DMS 273 (cell line): Measurements from ENCODE around the gene DCHS2.

Experiments
- DNase-seq: peaks from one replicate; lab custom pipeline; 2025; ENCODE audit not compliant: unreplicated experiment; lab: John Stamatoyannopoulos, UW

DCHS2 gene

DNA sequence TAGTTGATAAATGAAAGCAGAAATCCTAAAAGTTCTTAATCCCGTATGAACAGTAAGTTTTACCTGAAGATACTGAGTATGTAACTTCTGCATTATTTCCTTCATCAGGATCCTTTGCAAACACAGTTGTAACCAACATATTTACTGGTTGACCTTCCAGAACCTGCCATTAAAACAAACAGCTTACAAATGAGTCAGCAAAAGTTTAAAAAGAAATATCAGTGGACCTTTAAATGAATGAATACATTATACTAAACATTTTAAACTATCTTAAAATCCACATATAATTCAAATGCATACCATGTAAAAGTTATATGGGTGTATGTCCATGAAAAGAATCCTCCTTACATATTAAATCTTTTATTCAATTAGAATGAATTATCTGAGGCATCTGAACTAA is 163.6 kb downstream of the DCHS2 start:
- DNase-seq = no peak

DNA sequence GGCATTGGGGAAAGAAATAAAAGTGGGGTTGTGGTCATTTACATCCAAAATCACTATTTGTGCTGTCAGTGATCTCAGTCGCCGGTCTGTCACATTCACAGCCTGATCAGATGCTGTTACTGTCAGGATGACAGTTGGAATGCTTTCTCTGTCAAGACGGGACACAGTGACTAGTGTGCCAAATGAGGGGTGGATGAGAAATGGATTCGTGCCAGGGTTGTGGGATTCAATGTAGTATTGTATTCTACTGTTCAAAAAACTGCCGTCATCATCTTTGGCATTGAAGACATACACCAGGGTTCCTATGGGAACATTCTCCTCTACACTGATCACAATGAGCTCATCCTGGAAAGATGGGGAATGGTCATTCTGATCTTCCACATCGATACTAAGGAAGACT is 171.1 kb downstream of the DCHS2 start:
- no peak for DNase-seq

DNA sequence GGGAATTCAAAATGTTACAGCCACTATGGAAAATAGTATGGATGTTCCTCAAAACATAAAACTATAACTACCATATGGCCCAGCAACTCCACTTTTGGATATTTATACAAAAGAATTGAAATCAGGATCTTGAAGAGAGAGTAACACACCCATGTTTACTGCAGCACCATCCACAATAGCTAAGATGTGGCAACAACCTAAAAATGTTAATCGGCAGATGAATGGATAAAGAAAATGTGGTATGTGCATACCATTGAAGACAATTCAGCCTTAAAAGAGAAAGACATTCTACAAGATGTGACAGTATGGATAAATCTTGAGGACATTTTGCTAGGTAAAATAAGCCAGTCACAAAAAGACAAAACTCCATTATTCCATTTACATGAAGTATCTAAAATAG is 171.9 kb downstream of the DCHS2 start:
- no peak for DNase-seq

DNA sequence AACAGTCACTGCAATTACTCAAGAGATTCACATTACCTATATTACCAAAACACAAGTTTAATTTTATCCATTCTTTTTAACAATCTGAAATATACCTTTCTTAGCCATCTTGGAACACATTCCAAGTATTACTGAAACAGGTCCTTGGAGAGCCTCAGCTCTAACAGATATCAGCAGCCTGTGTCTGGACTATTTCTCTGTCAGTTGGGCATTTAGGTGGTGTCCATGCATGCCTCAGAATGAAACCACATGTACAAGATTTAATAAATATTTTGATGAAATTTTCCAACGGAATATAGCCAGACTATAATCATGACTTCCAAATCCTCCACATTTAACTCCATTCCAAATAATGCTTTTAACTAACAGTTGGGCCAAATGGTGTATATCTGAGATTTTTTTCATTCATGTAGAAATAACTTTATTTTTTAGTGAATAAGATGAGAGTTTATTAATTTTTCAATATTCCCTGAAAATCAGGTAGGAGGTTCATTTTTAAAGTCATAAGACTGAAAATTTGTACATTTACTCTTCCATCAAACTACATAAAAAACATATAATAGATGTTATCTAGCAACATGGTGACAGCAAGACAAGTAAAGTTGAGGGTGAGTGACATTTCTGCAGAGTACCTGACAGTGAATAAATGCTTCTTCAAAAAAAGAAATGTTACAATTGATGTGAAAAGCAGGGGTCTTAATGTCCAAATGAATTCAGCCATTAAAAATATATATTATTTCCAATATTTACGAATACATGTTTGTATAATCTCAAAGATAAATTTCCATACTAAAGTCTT is 174.2 kb downstream of the DCHS2 start:
- DNase-seq = no peak

DNA sequence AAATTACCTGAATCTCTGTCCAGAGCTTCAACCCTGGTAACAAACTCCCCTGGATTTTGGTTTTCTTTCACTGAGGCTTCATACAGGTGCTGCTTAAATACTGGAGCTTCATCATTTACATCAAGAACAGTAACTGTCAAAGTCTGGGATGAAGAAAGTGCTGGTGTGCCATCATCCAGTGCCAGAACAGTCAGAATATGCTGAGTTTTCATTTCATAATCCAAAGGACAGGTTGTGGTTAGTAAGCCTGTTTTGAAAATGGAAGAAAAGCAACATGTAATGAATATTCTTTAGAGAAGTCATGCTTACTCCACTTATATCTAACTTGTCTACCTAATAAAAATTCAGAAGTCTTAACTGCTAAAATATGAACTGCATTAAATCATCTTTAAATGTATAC is 175.9 kb downstream of the DCHS2 start:
- DNase-seq = no peak

DNA sequence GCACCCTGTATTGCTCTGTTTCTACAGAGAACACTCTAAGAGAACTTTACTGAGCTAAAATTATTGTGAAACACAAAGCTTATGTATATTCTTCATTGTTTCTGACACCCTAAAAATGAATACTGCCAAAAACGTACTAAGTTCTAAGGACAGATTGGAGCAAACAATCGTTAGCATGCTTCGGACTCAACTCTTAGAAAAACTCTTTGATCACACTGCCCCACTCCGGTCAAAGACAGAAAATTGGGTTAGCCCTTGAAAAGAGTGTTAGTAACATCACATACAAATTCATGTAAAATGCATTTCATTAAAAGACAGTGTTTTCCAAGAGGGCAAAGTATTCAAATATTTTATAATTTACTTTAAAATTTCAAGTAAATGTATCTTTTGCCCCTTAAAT is 177.4 kb downstream of the DCHS2 start:
- peak; percentile 22 for DNase-seq

DNA sequence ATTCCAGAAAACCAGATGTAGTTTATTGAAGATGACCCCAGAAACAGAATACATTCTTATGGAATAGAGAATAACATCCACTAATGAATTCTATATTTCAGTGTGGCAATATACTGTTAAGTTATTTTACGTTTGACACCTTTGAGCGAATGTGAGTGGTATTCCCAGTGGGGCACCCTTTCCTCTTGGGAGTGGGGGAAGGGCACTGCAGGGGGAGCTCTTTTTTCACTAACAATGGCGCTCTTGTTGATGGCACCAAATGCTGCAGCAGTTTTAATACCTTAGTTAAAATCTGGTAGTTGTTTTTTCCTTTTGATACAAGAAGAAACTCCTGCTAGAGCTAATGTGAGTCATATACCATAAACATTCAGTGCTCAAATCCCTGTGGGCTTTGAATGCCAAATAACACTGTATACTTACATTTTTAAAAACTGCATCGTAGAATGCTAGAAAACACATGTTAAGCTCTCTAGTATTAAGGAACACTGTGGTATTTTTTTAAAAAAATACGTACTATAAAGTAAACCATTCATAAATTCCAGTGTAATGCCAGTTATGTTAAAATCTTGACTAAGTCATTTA is 178.5 kb downstream of the DCHS2 start:
- no peak for DNase-seq

DNA sequence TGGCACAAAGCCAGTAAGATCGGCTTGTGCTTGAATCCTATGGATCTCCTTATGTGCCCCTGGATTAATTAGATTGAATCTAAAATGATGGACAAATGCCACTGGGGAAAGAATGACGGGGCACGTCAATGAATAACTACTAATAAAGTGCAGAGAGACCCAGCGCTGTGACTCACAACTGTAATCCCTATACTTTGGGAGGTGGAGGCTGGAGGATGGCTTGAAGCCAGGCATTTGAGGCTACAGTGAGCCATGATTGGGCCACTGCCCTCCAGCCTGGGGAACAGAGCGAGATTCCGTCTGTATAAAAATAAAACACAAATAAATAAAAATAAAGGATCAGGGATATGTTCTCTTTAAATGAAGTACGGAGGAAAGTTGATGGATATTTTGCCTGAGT is 179.4 kb downstream of the DCHS2 start:
- no peak for DNase-seq

DNA sequence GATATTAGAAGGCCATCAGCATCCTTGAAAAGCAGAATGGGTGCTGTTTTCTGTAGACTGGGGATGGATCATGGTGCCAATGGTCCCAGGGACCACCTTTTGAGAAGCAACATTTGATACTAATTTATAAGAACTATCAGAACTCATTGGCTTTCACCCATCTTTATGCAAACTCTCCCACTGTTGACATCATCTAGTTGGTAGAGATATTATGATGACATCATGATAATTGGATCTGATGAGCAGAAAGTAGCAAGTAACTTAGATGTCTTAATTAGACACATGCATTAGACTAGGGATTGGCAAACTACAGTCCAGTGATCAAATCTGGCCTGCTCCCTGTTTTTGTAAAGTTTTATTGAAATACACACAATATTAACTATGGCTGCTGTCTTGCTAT is 181.0 kb downstream of the DCHS2 start:
- DNase-seq = no peak

DNA sequence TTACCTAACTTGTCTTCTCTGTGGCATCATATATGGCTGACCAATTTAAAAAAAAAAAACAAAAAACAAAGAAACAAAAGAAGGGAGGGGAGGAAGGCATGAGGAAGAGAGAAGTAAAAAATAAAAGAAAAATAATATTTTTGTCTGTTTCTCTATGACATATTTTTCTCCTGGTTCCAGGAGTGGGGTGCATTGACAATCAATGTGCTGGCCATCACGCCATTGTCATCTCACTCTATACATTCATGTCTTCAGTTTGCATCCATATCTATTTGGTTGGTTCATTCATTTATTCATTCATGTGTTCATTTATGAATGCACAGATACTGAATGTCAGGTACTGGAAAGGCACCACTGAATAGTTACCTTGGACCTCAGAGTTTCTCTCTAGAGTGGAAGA is 183.4 kb downstream of the DCHS2 start:
- no peak for DNase-seq

DNA sequence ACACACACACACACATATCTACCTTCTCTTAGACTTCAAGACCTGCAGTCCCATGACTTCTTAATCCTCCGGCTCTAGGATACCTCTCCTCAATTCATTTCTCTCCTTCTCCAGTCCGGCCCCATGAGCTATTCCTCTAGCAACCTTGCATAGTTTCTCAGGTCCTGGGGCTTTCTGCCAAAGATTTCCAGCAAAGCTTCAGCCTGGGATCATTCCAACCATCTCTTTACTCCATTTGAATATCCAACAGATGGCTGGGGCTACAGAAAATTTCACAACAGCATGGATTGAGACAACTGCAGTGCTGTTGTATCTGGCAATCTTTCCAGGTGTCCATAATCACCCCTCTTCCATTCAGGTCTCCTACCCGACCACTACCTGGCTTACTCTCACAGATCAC is 184.1 kb downstream of the DCHS2 start:
- DNase-seq = no peak

DNA sequence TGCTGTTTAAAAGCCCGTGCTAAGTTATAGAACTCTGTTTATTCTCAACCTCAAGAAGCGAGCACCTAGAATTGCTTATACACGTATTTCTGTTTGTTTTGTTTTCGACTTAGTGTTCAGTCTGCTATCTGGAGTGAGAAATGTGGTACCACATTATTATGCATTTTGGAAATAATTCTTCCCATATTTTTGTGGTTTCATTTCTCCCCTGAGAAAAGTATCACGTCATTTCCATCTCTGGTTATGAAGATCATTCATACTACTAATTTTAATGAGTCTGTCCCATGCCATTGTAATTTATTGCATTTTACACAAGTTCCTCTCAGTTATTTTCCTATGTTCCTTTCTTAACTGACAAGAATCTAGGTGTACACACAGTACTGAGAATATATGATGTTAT is 186.0 kb downstream of the DCHS2 start:
- DNase-seq = no peak

DNA sequence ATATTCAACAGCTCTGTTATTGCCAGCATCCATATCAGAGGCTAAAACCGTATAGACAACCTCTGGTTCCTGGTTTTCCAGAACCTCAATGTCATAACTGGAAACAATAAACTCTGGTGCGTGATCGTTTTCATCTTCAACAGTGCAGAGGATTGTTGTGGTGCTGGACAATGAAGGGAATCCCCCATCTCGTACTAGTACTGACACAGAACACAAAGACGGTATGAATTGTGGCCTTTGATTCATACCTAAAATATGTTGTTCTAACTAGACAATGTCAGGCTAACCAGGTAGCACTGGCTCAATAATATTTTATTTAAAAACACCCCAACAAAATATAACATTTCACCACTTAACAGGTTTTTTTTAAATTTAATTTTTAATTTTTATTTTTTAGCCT is 186.9 kb downstream of the DCHS2 start:
- no peak for DNase-seq

DNA sequence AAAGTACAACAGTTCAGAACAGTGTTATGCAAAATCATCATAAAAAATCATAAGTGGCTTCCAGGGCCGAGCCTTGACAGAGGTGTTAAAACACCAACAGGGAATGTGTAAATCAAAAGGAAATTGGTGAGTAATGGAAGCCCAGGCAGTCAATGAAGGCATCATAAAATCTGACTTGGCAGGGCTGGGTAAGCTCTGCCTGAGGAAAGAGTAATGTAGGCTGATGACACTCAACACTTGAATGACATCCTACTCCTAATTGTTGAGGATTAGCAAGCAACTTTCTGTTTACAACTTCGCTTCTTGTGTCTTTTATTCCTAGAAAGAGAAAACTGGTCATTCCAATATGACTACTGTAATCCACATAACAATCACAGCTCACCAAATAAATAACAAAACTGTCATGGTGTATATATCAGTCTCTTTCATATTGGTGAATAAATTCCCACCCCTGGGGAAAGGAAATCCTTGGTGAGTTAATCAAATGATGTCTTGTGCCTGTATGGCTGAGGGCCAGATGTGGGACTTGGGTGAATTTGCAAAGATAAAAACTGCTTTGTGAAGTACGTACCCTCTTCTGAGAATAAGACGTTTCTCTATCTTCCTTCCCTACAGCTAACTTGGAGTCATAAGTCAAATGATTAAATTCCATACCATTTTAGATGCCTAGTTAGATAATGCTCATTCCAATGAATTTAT is 196.8 kb downstream of the DCHS2 start:
- DNase-seq = no peak

DNA sequence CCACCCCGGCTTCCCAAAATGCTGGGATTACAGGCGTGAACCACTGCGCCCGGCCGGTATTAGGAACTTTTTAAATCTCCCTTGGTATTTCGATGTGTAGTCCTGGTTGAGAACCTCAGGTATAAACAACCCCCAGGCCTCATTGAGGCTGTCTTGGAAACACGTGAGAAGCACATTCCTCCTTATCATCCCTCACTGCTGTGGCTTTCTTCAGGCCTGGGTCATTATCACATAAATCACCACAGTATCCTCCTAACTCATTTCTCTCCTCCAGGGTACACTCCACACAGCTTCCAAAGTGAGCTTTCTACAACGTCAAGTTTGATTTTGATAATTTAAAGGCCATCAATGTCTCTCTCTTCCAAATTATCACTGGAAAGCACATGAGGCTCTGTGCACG is 198.2 kb downstream of the DCHS2 start:
- no peak for DNase-seq

DNA sequence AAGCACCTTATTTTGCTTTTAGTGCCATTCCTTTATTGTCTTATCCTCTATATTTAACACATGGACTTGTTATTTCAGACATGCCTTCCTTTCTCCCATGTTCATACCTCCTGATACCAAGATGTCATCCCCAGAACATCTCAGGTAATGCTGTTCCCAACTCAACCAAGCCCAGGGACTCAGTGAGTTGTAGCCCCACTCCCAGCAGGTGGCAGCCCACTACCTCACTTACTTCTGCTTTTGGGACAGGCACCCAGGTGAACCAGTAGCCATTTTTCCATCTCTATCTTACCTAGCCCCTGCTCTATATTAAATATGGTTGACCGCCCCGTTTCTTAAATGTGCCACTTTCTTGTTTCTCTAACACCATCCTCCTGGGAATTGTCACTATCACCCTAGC is 199.0 kb downstream of the DCHS2 start:
- DNase-seq = no peak

DNA sequence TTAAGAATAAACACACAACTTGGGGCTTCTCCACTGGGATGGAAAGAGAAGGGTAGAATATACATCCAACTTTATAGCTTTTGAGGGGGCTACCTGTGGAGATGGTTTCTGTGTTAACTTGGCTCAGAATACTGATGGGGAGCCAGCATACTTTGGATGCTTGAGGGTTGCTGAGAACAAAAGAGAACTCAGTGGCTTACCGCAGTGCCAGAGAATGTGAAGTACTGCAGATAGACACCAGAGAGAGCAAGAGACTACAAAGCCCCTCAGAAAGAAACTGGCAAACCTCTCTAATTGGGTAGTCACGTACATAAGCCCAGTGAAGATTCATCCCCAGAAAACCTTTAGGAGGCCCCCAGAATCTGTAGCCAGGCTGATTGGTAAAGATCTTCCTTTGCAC is 214.4 kb downstream of the DCHS2 start:
- no peak for DNase-seq

DNA sequence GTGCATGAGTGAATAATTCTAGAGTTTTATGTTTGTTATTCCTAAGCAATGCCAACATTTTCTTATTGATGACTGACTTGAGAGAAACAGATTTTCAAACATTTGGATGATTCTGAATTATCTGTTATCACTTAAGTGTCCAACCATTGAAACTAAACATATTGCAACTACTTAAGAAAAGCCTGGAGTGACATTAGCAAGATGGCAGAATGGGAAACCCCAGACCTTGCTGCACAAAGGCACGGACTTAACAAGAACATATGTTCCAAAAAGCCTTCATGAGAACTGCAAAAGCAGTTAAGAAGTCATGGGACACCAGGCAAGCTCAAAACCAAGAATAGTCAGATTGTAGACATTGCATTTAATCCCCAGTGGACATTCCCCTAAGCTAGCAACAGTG is 215.1 kb downstream of the DCHS2 start:
- no peak for DNase-seq

DNA sequence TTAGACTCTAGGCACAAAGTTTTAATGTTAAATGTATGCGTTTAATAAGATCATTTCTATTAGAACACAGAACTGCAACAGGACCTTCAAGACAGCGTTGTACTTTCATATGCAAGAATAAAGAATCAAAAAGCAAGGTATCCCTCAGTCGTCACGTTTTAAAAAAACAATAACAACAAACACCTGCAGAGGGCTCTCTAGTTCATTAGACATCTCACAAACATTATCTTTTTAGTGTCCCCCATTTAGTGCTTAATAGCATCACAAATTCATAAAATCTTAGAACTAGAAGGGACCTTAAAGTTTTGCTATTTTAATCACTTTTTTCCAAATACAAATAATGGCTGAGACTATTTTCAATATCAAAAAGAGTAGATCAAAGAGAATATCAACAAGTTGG is 236.6 kb downstream of the DCHS2 start:
- DNase-seq = no peak

DNA sequence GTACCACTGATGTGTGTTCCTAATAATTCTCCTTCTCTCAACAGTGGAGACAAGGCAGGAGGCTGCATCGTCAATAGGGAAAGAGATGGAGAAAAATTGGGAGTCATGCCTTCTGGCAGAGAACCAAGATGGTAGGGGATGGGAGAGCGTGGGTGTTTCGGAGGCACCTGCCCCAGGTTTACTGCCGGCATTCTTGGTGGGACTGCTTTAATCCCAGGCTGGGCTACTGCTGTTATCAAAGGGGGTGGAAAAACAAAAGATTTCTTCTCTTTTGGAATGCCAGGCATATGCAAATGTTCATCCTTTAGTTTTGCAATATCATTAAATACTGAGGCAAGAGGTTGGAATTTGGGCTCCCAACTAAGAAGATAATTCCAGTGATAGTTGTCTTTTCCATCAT is 257.0 kb downstream of the DCHS2 start:
- no peak for DNase-seq

DNA sequence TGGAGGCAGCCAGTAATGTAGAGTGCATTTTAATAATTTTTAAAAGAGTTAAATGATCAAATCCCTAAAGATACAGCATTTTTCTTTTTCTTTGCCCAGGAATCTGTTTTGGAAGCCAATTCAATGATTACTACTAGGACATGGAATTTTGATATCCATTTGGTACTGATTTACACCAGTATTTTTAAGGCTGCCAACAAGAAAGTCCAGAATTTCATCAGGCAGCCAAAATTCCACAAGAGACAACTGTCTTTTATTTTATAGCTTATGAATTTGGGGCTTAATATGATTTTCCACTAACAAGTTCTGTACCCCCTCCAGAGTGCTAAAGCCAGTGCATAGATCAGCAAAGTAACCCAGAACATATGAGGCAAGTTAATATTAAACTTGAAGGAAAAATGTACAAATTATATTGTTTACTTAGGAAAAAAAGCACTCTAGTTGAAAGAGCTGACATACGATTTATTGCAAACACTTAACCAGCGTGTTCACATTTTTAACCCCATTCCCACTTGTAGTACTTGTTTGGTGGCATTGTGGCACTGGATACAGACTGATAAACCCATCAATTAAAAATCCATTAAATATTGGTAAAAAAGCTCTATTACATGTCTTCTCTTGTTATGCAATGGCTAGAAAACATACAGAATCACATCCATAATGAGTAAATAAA is 259.7 kb downstream of the DCHS2 start:
- DNase-seq = no peak

DNA sequence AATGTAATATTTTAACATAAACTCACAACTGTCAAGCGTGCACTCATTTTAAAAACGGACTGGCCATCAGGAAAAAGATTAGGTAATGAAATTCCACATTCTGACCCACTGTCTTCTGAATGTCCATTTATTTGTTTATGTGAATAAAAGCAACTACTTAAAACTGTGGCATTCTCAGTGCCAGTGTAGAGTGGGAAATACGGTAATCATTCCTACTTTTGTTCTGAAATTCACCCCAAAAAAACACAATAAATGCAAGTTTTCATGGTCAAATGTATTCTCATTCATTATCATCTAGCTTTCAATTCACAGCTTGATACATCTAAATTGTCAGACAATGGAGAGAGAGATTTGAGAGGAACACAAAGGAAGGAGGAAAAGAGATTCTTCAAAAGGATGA is 260.9 kb downstream of the DCHS2 start:
- DNase-seq = no peak
